Hepatocyte (in vitro differentiated cells): ENCODE data around the gene CFD. TPM values are rescaled to one million over a fixed set of nuclear protein-coding genes. Genes with fewer than 3 reads are reported as not detected.

Source experiments
- DNase-seq: peaks from one replicate; pipeline ENCODE4 v3.0.0-alpha.2; 2016; ENCODE audit warnings: low spot score
- H2AFZ ChIP-seq: fragments of 200-600 bp; sonication (generic); 2 replicates; pipeline ENCODE4 v1.6.0; 2016; ENCODE audit warnings: antibody characterized with exemption, mild to moderate bottlenecking
- H3K27ac ChIP-seq: fragments of 200-600 bp; sonication (generic); 2 replicates; pipeline ENCODE4 v1.5.1; 2016; ENCODE audit warnings: mild to moderate bottlenecking
- H3K27me3 ChIP-seq: fragments of 200-600 bp; sonication (generic); 2 replicates; pipeline ENCODE4 v1.6.1; 2016
- H3K36me3 ChIP-seq: fragments of 200-600 bp; sonication (generic); replicated peaks from 2 replicates; pipeline ENCODE4 v1.5.1; 2016; ENCODE audit warnings: low read depth; ENCODE audit not compliant: insufficient read depth
- H3K4me1 ChIP-seq: fragments of 200-600 bp; sonication (generic); 2 replicates; pipeline ENCODE4 v1.5.1; 2016; ENCODE audit warnings: mild to moderate bottlenecking, moderate library complexity; ENCODE audit not compliant: insufficient read depth
- H3K4me2 ChIP-seq: fragments of 200-600 bp; sonication (generic); 2 replicates; pipeline ENCODE4 v1.6.0; 2016
- H3K4me3 ChIP-seq: fragments of 200-600 bp; sonication (generic); 2 replicates; pipeline ENCODE4 v1.5.1; 2016; ENCODE audit warnings: mild to moderate bottlenecking
- H3K79me2 ChIP-seq: fragments of 200-600 bp; sonication (generic); 2 replicates; pipeline ENCODE4 v1.6.0; 2017; ENCODE audit warnings: mild to moderate bottlenecking
- H3K9me2 ChIP-seq: fragments of 200-600 bp; sonication (generic); replicated peaks from 2 replicates; pipeline ENCODE4 v1.6.0; 2017; ENCODE audit warnings: mild to moderate bottlenecking; ENCODE audit not compliant: insufficient read depth
- H3K9me3 ChIP-seq: fragments of 200-600 bp; sonication (generic); 2 replicates; pipeline ENCODE4 v1.5.1; 2016; ENCODE audit warnings: low read depth, mild to moderate bottlenecking
- H4K20me1 ChIP-seq: fragments of 200-600 bp; sonication (generic); 2 replicates; pipeline ENCODE4 v1.6.0; 2016; ENCODE audit warnings: mild to moderate bottlenecking; ENCODE audit not compliant: insufficient read depth, poor library complexity, severe bottlenecking
- CTCF ChIP-seq: fragments of 200-600 bp; sonication (generic); IDR thresholded peaks from 2 replicates; pipeline ENCODE4 v1.5.1; 2016; ENCODE audit warnings: antibody characterized with exemption, mild to moderate bottlenecking; ENCODE audit not compliant: poor library complexity
- EZH2 ChIP-seq: fragments of 200-600 bp; sonication (generic); IDR thresholded peaks from 2 replicates; pipeline ENCODE4 v1.6.1; 2016; ENCODE audit warnings: antibody characterized with exemption, mild to moderate bottlenecking, borderline replicate concordance
- EZH2phosphoT487 ChIP-seq: fragments of 200-600 bp; sonication (generic); IDR thresholded peaks from one replicate; pipeline ENCODE4 v1.6.1; 2018; ENCODE audit warnings: antibody characterized with exemption, mild to moderate bottlenecking, low read depth, moderate library complexity; ENCODE audit not compliant: unreplicated experiment, severe bottlenecking
- WGBS: methylation state at CpG from one replicate; pipeline ENCODE4 v1.1.6; 2016; ENCODE audit warnings: low lambda C conversion rate; ENCODE audit errors: missing lambda C conversion rate; 5-methylcytosine and 5-hydroxymethylcytosine counted together
- polyA plus RNA-seq: library from polyadenylated mRNA; unstranded; fragments of >200 nt; fragmentation: Nextera tagmentation; extraction: Ambion mirVana; gene quantifications from 2 replicates; pipeline ENCODE4 v1.2.1, GENCODE V29; 2016
- total RNA-seq: library from RNA; depleted of rRNA; stranded (reverse); fragments of >200 nt; gene quantifications from 2 replicates; pipeline ENCODE4 v1.2.3, GENCODE V29; 2014

Gene CFD
- total and polyA plus RNA-seq, 2 experiments from 2014 or later: 3.3 to 8.2 TPM

- no peak overlapping the region for H3K4me3 ChIP-seq
- no peak overlapping the region for H3K4me2 ChIP-seq
- H2AFZ ChIP-seq: no peak overlapping the region
- no peak overlapping the region for H3K27ac ChIP-seq
- TF ChIP-seq EZH2 (no peak), EZH2phosphoT487 (no peak), CTCF (no peak)
- no peaks in the 10 kb centered on the region for H3K9me2 ChIP-seq
- no peaks in the 10 kb centered on the region for H3K9me3 ChIP-seq
- no peaks in the 10 kb centered on the region for H3K36me3 ChIP-seq
- no peaks in the 10 kb centered on the region for H4K20me1 ChIP-seq
- no peak for DNase-seq
- 87% methylated on average over 19 of the region's 19 CpGs for WGBS
- H3K27me3 ChIP-seq: peaks cover 7% of the 10 kb centered on the region
- H3K4me1 ChIP-seq: no peaks in the 10 kb centered on the region
- H3K79me2 ChIP-seq: no peaks in the 10 kb centered on the region
These were observed 33.4 kb upstream of the CFD start for GRCh38 chr19:825897-826644.

- H3K4me3 ChIP-seq: no peak overlapping the region
- no peaks in the 10 kb centered on the region for H3K9me3 ChIP-seq
- H3K4me2 ChIP-seq: no peak overlapping the region
- no peaks in the 10 kb centered on the region for H3K79me2 ChIP-seq
- no peaks in the 10 kb centered on the region for H4K20me1 ChIP-seq
- H3K36me3 ChIP-seq: no peaks in the 10 kb centered on the region
- 96% methylated on average over 11 of the region's 11 CpGs for WGBS
- H3K27me3 ChIP-seq: peaks cover 7% of the 10 kb centered on the region
- TF ChIP-seq EZH2 (no peak), EZH2phosphoT487 (no peak), CTCF (no peak)
- H2AFZ ChIP-seq: no peak overlapping the region
- H3K9me2 ChIP-seq: no peaks in the 10 kb centered on the region
- no peak for DNase-seq
- H3K4me1 ChIP-seq: no peaks in the 10 kb centered on the region
- H3K27ac ChIP-seq: no peak overlapping the region
These were observed 32.2 kb upstream of the CFD start for GRCh38 chr19:827314-827709.

GRCh38 chr19:827710-828321 lies 31.6 kb upstream of the CFD start, which contains the start of gene AZU1:
Gene AZU1, plus strand, starts transcription at chr19:827837. Its CDS starts 10 bp downstream, at chr19:827847.
- H3K4me1 ChIP-seq: no peaks in the 10 kb centered on the region
- WGBS: 87% methylated on average over 20 of the region's 33 CpGs
- no peak for DNase-seq
- H3K9me3 ChIP-seq: no peaks in the 10 kb centered on the region
- no peaks in the 10 kb centered on the region for H3K36me3 ChIP-seq
- no peak for TF ChIP-seq EZH2phosphoT487
- TF ChIP-seq CTCF: no peak
- TF ChIP-seq EZH2: no peak
- H3K27me3 ChIP-seq: peaks cover 3% of the 10 kb centered on the region
- no peaks in the 10 kb centered on the region for H3K9me2 ChIP-seq
- no peak within 1 kb of the TSS for H3K27ac ChIP-seq
- no peak within 1 kb of the TSS for H3K4me2 ChIP-seq
- no peaks in the 10 kb centered on the region for H3K79me2 ChIP-seq
- H3K4me3 ChIP-seq: no peak within 1 kb of the TSS
- no peak within 1 kb of the TSS for H2AFZ ChIP-seq
- H4K20me1 ChIP-seq: no peaks in the 10 kb centered on the region
